ENCODE measurements around the gene ZNF470.
A peak's percentile ranks its signal among the peaks of the same experiment; 100 is the strongest.

ZNF470 gene

GRCh38 chr19:56567274-56568120 lies at the start of gene ZNF470:
TSS of gene ZNF470 (plus strand) at chr19:56567468. CDS start at chr19:56570312, 2,844 bp downstream.
- peak; percentile 70 for DNase-seq

- DNase-seq = no peak
Observed at GRCh38 chr19:56525214-56525860, 41.9 kb upstream of the ZNF470 start.

- no peak for DNase-seq
Observed at GRCh38 chr19:56537442-56537841, 29.8 kb upstream of the ZNF470 start.

- peak; percentile 70 for DNase-seq
Observed at GRCh38 chr19:56538254-56538760, 29.0 kb upstream of the ZNF470 start.

GRCh38 chr19:56538761-56539263 lies 28.5 kb upstream of the ZNF470 start, which contains the start of gene ZFP28:
TSS of gene ZFP28 (plus strand) at chr19:56538948. CDS start at chr19:56539019, 71 bp downstream.
- DNase-seq = peak; percentile 47

- no peak for DNase-seq
Observed at GRCh38 chr19:56543776-56544175, 23.5 kb upstream of the ZNF470 start.

- DNase-seq = no peak
Observed at GRCh38 chr19:56547535-56547934, 19.7 kb upstream of the ZNF470 start.

- no peak for DNase-seq
Observed at GRCh38 chr19:56554272-56554869, 12.9 kb upstream of the ZNF470 start.

- DNase-seq = no peak
Observed at GRCh38 chr19:56562766-56563165, 4.5 kb upstream of the ZNF470 start.

GRCh38 chr19:56566904-56567273 lies 379 bp upstream of the ZNF470 start:
- no peak for DNase-seq

GRCh38 chr19:56572589-56572988 lies 5.3 kb downstream of the ZNF470 start:
- DNase-seq = no peak

GRCh38 chr19:56573914-56574313 lies 6.6 kb downstream of the ZNF470 start:
- DNase-seq = no peak

- no peak for DNase-seq
Observed at GRCh38 chr19:56577719-56578602, 10.7 kb downstream of the ZNF470 start.

- DNase-seq = no peak
Observed at GRCh38 chr19:56594446-56594782, 27.1 kb downstream of the ZNF470 start.

- DNase-seq = peak; percentile 81
Observed at GRCh38 chr19:56594783-56595547, 27.7 kb downstream of the ZNF470 start, which contains the start of gene ZNF71. TSS of gene ZNF71 (plus strand) at chr19:56595302. CDS start at chr19:56601559, 6,257 bp downstream.

- no peak for DNase-seq
Observed at GRCh38 chr19:56595548-56595899, 28.3 kb downstream of the ZNF470 start.

- DNase-seq = no peak
Observed at GRCh38 chr19:56596676-56597075, 29.4 kb downstream of the ZNF470 start.

GRCh38 chr19:56597696-56598095 lies 30.4 kb downstream of the ZNF470 start:
- no peak for DNase-seq

- DNase-seq = no peak
Observed at GRCh38 chr19:56601375-56601774, 34.1 kb downstream of the ZNF470 start.

GRCh38 chr19:56603829-56604228 lies 36.6 kb downstream of the ZNF470 start:
- no peak for DNase-seq

GRCh38 chr19:56608274-56608964 lies 41.2 kb downstream of the ZNF470 start:
- DNase-seq = no peak
